GM12875 (cell line): ENCODE measurements around the gene KIFC3.

ENCODE experiments used
- H3K4me3 ChIP-seq: one replicate; pipeline ENCODE4 v1.5.1; 2011; ENCODE audit warnings: low read depth, low read length, control low read depth
- CTCF ChIP-seq: IDR thresholded peaks from 2 replicates; pipeline ENCODE4 v1.5.1; 2011; ENCODE audit warnings: low read depth, mild to moderate bottlenecking, control low read depth, inconsistent platforms, low read length, moderate library complexity, borderline replicate concordance; ENCODE audit not compliant: insufficient read depth

The KIFC3 gene

GRCh38 chr16:57757883-57758282 lies 44.4 kb downstream of the KIFC3 start:
- no peak for TF ChIP-seq CTCF
- no peak overlapping the region for H3K4me3 ChIP-seq

- H3K4me3 ChIP-seq: no peak overlapping the region
- TF ChIP-seq CTCF: peak; percentile 97
Measured at GRCh38 chr16:57757326-57757786, 44.9 kb downstream of the KIFC3 start.

GRCh38 chr16:57756424-57757325 lies 45.6 kb downstream of the KIFC3 start:
- no peak overlapping the region for H3K4me3 ChIP-seq
- TF ChIP-seq CTCF: no peak

GRCh38 chr16:57755726-57756423 lies 46.4 kb downstream of the KIFC3 start:
- no peak for TF ChIP-seq CTCF
- H3K4me3 ChIP-seq: no peak overlapping the region

- H3K4me3 ChIP-seq: no peak overlapping the region
- peak; percentile 19; the same call in 1 of the 2 replicates for TF ChIP-seq CTCF
Measured at GRCh38 chr16:57755061-57755684, 47.1 kb downstream of the KIFC3 start.

GRCh38 chr16:57754354-57755060 lies 47.8 kb downstream of the KIFC3 start:
- no peak overlapping the region for H3K4me3 ChIP-seq
- no peak for TF ChIP-seq CTCF
